SU-DHL-6 (cell line): ENCODE data around the gene RAD51B.
"Not testable (repeated sequence)": the region's sequence is repeated elsewhere in the genome, so short reads cannot be mapped to it uniquely, and the experiment has no call there.

Experiments
- H2AFZ ChIP-seq: fragments of 200-600 bp; sonication (generic); 2 replicates; pipeline ENCODE4 v1.6.1; 2014; ENCODE audit warnings: low read depth, mild to moderate bottlenecking, moderate library complexity, mixed read lengths, antibody characterized with exemption, low read length; ENCODE audit not compliant: severe bottlenecking
- H3F3A ChIP-seq: fragments of 200-600 bp; shearing (Covaris generic); 2 replicates; pipeline ENCODE4 v1.6.0; 2016; ENCODE audit warnings: antibody characterized with exemption, mild to moderate bottlenecking; ENCODE audit not compliant: insufficient read depth
- H3K27ac ChIP-seq: fragments of 200-600 bp; sonication (generic); 2 replicates; pipeline ENCODE4 v1.5.1; 2016; ENCODE audit warnings: low read depth, mild to moderate bottlenecking, low read length, moderate library complexity, mixed read lengths
- H3K27me3 ChIP-seq: fragments of 200-600 bp; sonication (generic), shearing (Covaris generic); 2 replicates; pipeline ENCODE4 v1.6.0; 2014; ENCODE audit warnings: mild to moderate bottlenecking, low read length
- H3K36me3 ChIP-seq: fragments of 200-600 bp; sonication (generic); 2 replicates; pipeline ENCODE4 v1.6.1; 2014; ENCODE audit warnings: mild to moderate bottlenecking, low read length, mixed read lengths
- H3K4me2 ChIP-seq: fragments of 300-600, 200-600 bp; shearing (Covaris generic), sonication (generic); 2 replicates; pipeline ENCODE4 v1.6.0; 2014; ENCODE audit warnings: low read length, low read depth, mild to moderate bottlenecking; ENCODE audit not compliant: poor library complexity, severe bottlenecking
- H3K4me3 ChIP-seq: fragments of 200-600 bp; sonication (generic); 2 replicates; pipeline ENCODE4 v1.5.1; 2014; ENCODE audit warnings: antibody characterized with exemption, low read length, mild to moderate bottlenecking, mixed read lengths; ENCODE audit not compliant: insufficient read depth, poor library complexity, severe bottlenecking
- H3K79me2 ChIP-seq: fragments of 200-600 bp; sonication (generic); 2 replicates; pipeline ENCODE4 v1.6.1; 2014; ENCODE audit warnings: mild to moderate bottlenecking, low read length, moderate library complexity; ENCODE audit not compliant: insufficient read depth
- H3K9ac ChIP-seq: fragments of 200-600 bp; sonication (generic); 2 replicates; pipeline ENCODE4 v1.7.0; 2014; ENCODE audit warnings: mild to moderate bottlenecking, low read length
- H3K9me2 ChIP-seq: fragments of 200-600 bp; sonication (generic); replicated peaks from 2 replicates; pipeline ENCODE4 v1.6.1; 2014; ENCODE audit warnings: low read length; ENCODE audit not compliant: insufficient read depth
- H3K9me3 ChIP-seq: fragments of 200-600 bp; sonication (generic); 2 replicates; pipeline ENCODE4 v1.6.1; 2014; ENCODE audit warnings: low read length, mixed read lengths; ENCODE audit not compliant: insufficient read depth
- H4K20me1 ChIP-seq: fragments of 200-600 bp; sonication (generic); 2 replicates; pipeline ENCODE4 v1.6.1; 2014; ENCODE audit warnings: low read depth, mild to moderate bottlenecking, antibody characterized with exemption, low read length, moderate library complexity, mixed read lengths
- CTCF ChIP-seq: fragments of 200-600 bp; sonication (generic); IDR thresholded peaks from one replicate; pipeline ENCODE4 v1.5.1; 2017; ENCODE audit warnings: antibody characterized with exemption, mild to moderate bottlenecking, low read length, moderate library complexity; ENCODE audit not compliant: insufficient read depth, poor library complexity, severe bottlenecking
- EZH2phosphoT487 ChIP-seq: fragments of 200-600 bp; sonication (generic), shearing (Covaris generic); conservative IDR thresholded peaks from 2 replicates; pipeline ENCODE4 v1.6.1; 2018; ENCODE audit warnings: mild to moderate bottlenecking, antibody characterized with exemption, low read length, moderate library complexity, mixed read lengths

The RAD51B gene

GRCh38 chr14:68435631-68436030 is 616.1 kb downstream of the RAD51B start:
- not testable (repeated sequence) for H3F3A ChIP-seq, H3K27ac ChIP-seq, H3K79me2 ChIP-seq, H3K9ac ChIP-seq, H4K20me1 ChIP-seq, H3K9me2 ChIP-seq, H3K9me3 ChIP-seq, H3K36me3 ChIP-seq, H3K4me2 ChIP-seq, H3K27me3 ChIP-seq, H3K4me3 ChIP-seq, H2AFZ ChIP-seq

GRCh38 chr14:68439676-68440075 is 620.1 kb downstream of the RAD51B start:
- Histone ChIP-seq H3K27me3 (no peaks in the 10 kb centered on the region), H3K4me2 (no peak overlapping the region), H3K9me3 (0 out of 2 replicates have a peak, but pooled peaks cover 4% of the 10 kb centered on the region), H3K36me3 (0 out of 2 replicates have a peak, but pooled peaks cover 3% of the 10 kb centered on the region), H3K4me3 (no peak overlapping the region), H3K79me2 (no peaks in the 10 kb centered on the region), H2AFZ (no peak overlapping the region), H3F3A (no peaks in the 10 kb centered on the region), H3K27ac (no peak overlapping the region), H4K20me1 (no peaks in the 10 kb centered on the region), H3K9ac (no peak overlapping the region), H3K9me2 (no peaks in the 10 kb centered on the region)
- no peak for TF ChIP-seq CTCF
- no peak for TF ChIP-seq EZH2phosphoT487

- no peak overlapping the region for H3K27ac ChIP-seq
- H4K20me1 ChIP-seq, result no peaks in the 10 kb centered on the region
- H3K9ac ChIP-seq, result no peak overlapping the region
- no peaks in the 10 kb centered on the region for H3K79me2 ChIP-seq
- H3F3A ChIP-seq, result no peaks in the 10 kb centered on the region
- H3K4me3 ChIP-seq, result no peak overlapping the region
- no peaks in the 10 kb centered on the region for H3K9me2 ChIP-seq
- no peaks in the 10 kb centered on the region for H3K36me3 ChIP-seq
- H3K9me3 ChIP-seq, result no peaks in the 10 kb centered on the region
- no peak overlapping the region for H3K4me2 ChIP-seq
- no peak for TF ChIP-seq CTCF
- no peak overlapping the region for H2AFZ ChIP-seq
- no peaks in the 10 kb centered on the region for H3K27me3 ChIP-seq
These were observed 621.2 kb downstream of the RAD51B start for GRCh38 chr14:68440820-68441219.

GRCh38 chr14:68441542-68441941 is 622.0 kb downstream of the RAD51B start:
- Histone ChIP-seq H3F3A (no peaks in the 10 kb centered on the region), H3K4me3 (no peak overlapping the region), H3K27ac (no peak overlapping the region), H3K9ac (no peak overlapping the region), H2AFZ (no peak overlapping the region), H3K9me3 (no peaks in the 10 kb centered on the region), H4K20me1 (no peaks in the 10 kb centered on the region), H3K4me2 (no peak overlapping the region), H3K27me3 (no peaks in the 10 kb centered on the region), H3K36me3 (no peaks in the 10 kb centered on the region), H3K79me2 (no peaks in the 10 kb centered on the region), H3K9me2 (no peaks in the 10 kb centered on the region)
- TF ChIP-seq CTCF (no peak), EZH2phosphoT487 (no peak)
